Natural killer cell (primary cell): ENCODE measurements around the gene XBP1. TPM values are rescaled to one million over a fixed set of nuclear protein-coding genes. Genes with fewer than 3 reads are reported as not detected.
A peak's percentile ranks its signal among the peaks of the same experiment; 100 is the strongest.

Experiments
- ATAC-seq, 3 donors: fragments of 150-1000 bp in 2 of 3; fragments of 200-7000 bp in 1 of 3; cut with Tn5 transposase; 1 replicate in 1 of 3; 2 replicates in 2 of 3; pipeline ENCODE4 v1.10.0; 2021; ENCODE audit warnings: mild to moderate bottlenecking in 2 of 3, moderate library complexity in 2 of 3
- DNase-seq, 2 donors: peaks; one replicate each; pipeline versions ENCODE4 v3.0.0 to v3.0.0-alpha.2; 2013 to 2021; ENCODE audit warnings: mixed read lengths in 1 of 2
- H3K27ac ChIP-seq: one replicate; pipeline ENCODE4 v1.5.1; 2013; ENCODE audit warnings: mild to moderate bottlenecking, low read length
- H3K27me3 ChIP-seq: one replicate; pipeline ENCODE4 v1.6.1; 2013; ENCODE audit warnings: low read length; ENCODE audit not compliant: control insufficient read depth, insufficient read depth
- H3K36me3 ChIP-seq: one replicate; pipeline ENCODE4 v1.6.1; 2013; ENCODE audit warnings: low read length; ENCODE audit not compliant: control insufficient read depth, insufficient read depth
- H3K4me1 ChIP-seq: one replicate; pipeline ENCODE4 v1.6.1; 2013; ENCODE audit warnings: low read length; ENCODE audit not compliant: control insufficient read depth, insufficient read depth
- H3K4me3 ChIP-seq: one replicate; pipeline ENCODE4 v1.5.1; 2013; ENCODE audit warnings: low read length
- H3K9me3 ChIP-seq: one replicate; pipeline ENCODE4 v1.6.1; 2013; ENCODE audit warnings: low read length; ENCODE audit not compliant: control insufficient read depth, insufficient read depth
- H3K27ac Mint-ChIP-seq, 2 donors: one replicate each; pipeline ENCODE4 v1.8.0; 2022; ENCODE audit warnings: mild to moderate bottlenecking in 2 of 2, mixed read lengths in 2 of 2, moderate library complexity in 1 of 2
- H3K27me3 Mint-ChIP-seq, 2 donors: one replicate each; pipeline ENCODE4 v1.8.0; 2022; ENCODE audit warnings: low read depth in 2 of 2, mixed read lengths in 2 of 2
- H3K36me3 Mint-ChIP-seq: one replicate; pipeline ENCODE4 v1.8.0; 2022; ENCODE audit warnings: mixed read lengths
- H3K4me1 Mint-ChIP-seq, 2 donors: one replicate each; pipeline ENCODE4 v1.8.0; 2022; ENCODE audit warnings: mixed read lengths in 2 of 2
- H3K4me3 Mint-ChIP-seq: one replicate; pipeline ENCODE4 v1.8.0; 2022; ENCODE audit warnings: mild to moderate bottlenecking, moderate library complexity, mixed read lengths
- H3K9me3 Mint-ChIP-seq, 2 donors: one replicate each; pipeline ENCODE4 v1.8.0; 2022; ENCODE audit warnings: mixed read lengths in 2 of 2
- WGBS: methylation state at CpG from one replicate; pipeline ENCODE4 v1.1.7; 2013; ENCODE audit warnings: missing lambda C conversion rate; ENCODE audit not compliant: insufficient coverage; 5-methylcytosine and 5-hydroxymethylcytosine counted together
- intact Hi-C: fragments of 100-400 bp; cut with micrococcal nuclease; formaldehyde crosslinking; loops from one replicate; pipeline ENCODE4 v1.14.2; 2022
- total RNA-seq, 4 donors: library from RNA; stranded (reverse); fragments of 120-200 nt in 1 of 4; gene quantifications; one replicate each; pipeline versions ENCODE4 v1.2.3 to v1.2.4, GENCODE V29; 2013 to 2022
- TF ChIP-seq, protein P1 (sequence below): fragments of 200-600 bp; IDR thresholded peaks from one replicate; pipeline ENCODE4 v1.8.0; 2022; ENCODE audit warnings: antibody characterized with exemption

XBP1 gene
- total RNA-seq, 3 donors from 2014 or later (not counting 1 experiment from before 2014, with no cell fraction given), result 221 to 240 (median 224) TPM

DNA sequence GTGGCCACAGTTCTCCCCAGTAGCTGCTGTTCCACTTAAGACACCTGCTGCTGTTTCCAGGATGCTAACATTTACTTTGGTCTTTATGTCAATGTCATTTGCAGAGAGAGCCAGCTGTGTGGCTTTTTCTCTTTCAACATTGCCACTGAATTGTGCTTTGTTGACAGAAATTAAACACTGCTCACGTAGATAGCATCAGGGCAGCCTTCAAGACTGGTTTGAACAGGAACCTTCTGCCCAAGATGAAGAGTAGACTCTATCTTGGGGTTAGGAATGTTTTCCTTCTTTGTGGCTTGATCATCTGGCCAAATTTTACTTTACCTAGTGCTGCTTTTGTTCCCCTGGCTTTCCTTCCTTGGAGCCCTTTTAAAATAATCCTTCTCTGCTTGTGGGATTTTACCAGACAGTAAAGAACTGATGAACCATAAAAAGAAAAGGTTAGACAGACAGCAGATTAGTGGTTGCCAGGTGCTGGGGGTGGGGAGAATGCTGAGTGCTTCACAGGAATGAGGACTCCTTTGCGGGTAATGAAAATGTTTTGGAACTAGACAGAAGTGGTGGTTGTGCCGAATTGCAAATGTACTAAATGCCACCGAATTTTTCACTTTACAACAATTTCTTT is 22.7 kb upstream of the XBP1 start:
- Mint-ChIP-seq H3K4me1 (peaks cover 43 to 52% of the 10 kb centered on the region in 2 donors), H3K9me3 (no peaks in the 10 kb centered on the region), H3K27me3 (no peaks in the 10 kb centered on the region), H3K4me3 (peak overlapping the region; percentile 13), H3K27ac (peak overlapping the region; percentile 74 to 84), H3K36me3 (no peaks in the 10 kb centered on the region)
- intact Hi-C loops, result no loop called here
- ATAC-seq (peak; percentile 36 to 53 (median 49)), DNase-seq (peak in 1 of 2 donors; percentile 68)
- Histone ChIP-seq H3K27me3 (no peaks in the 10 kb centered on the region), H3K27ac (peak overlapping the region; percentile 20), H3K9me3 (no peaks in the 10 kb centered on the region), H3K4me3 (no peak overlapping the region), H3K4me1 (peaks cover 52% of the 10 kb centered on the region), H3K36me3 (no peaks in the 10 kb centered on the region)
- TF ChIP-seq, protein P1, sequence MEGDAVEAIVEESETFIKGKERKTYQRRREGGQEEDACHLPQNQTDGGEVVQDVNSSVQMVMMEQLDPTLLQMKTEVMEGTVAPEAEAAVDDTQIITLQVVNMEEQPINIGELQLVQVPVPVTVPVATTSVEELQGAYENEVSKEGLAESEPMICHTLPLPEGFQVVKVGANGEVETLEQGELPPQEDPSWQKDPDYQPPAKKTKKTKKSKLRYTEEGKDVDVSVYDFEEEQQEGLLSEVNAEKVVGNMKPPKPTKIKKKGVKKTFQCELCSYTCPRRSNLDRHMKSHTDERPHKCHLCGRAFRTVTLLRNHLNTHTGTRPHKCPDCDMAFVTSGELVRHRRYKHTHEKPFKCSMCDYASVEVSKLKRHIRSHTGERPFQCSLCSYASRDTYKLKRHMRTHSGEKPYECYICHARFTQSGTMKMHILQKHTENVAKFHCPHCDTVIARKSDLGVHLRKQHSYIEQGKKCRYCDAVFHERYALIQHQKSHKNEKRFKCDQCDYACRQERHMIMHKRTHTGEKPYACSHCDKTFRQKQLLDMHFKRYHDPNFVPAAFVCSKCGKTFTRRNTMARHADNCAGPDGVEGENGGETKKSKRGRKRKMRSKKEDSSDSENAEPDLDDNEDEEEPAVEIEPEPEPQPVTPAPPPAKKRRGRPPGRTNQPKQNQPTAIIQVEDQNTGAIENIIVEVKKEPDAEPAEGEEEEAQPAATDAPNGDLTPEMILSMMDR, result no peak
- 38% methylated on average over 3 of the region's 4 CpGs for WGBS

DNA sequence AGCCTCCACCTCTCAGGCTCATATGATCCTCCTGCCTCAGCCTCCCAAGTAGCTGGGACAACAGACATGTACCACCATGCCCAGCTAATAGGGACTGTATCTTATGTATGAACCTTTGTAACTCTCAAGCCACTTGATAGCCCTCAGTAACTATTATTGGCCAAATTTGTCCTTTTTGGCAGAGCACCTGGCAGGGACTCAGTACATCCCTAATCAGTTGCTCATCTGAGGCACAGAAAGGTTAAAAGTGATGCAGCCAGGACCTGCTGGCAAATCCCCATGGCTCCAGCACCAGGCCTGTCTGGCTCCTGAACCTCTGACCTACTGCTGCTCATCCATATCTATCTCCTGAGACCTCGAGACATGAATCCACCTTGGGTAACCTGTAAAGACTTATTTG is 21.1 kb upstream of the XBP1 start:
- H3K27me3 Mint-ChIP-seq, result no peaks in the 10 kb centered on the region
- no peaks in the 10 kb centered on the region for H3K9me3 Mint-ChIP-seq
- H3K4me3 Mint-ChIP-seq, result no peak overlapping the region
- H3K27me3 ChIP-seq, result no peaks in the 10 kb centered on the region
- 91% methylated on average over 1 of the region's 1 CpG for WGBS
- no peak overlapping the region for H3K4me3 ChIP-seq
- H3K4me1 Mint-ChIP-seq, result peaks cover 43 to 51% of the 10 kb centered on the region in 2 donors
- H3K27ac ChIP-seq, result no peak overlapping the region
- TF ChIP-seq, protein P1, result no peak
- no peaks in the 10 kb centered on the region for H3K36me3 ChIP-seq
- H3K36me3 Mint-ChIP-seq, result no peaks in the 10 kb centered on the region
- H3K4me1 ChIP-seq, result peaks cover 47% of the 10 kb centered on the region
- peak overlapping the region in 1 of 2 donors; percentile 30 for H3K27ac Mint-ChIP-seq
- no peaks in the 10 kb centered on the region for H3K9me3 ChIP-seq
- no peak for ATAC-seq
- DNase-seq, result no peak
- intact Hi-C loops, result no loop called here

DNA sequence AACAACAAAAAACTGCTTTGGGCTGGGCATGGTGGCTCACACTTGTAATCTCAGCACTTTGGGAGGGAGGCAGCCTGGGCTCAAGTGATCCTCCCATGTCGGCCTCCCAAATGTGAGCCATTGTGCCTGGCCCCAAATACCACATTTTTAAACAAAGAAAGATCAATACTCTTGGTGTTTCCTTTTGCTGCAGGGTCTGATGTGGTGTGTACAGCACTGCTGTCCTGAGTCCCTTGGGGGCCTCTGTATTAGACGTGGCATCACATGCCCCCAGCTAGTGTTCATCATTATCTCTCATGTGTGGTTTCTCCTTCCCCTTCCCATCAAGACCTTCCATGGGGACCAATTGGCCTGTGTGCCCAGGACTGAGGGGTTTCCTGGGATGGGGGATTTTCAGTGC is 20.5 kb upstream of the XBP1 start:
- H3K27me3 Mint-ChIP-seq, result no peaks in the 10 kb centered on the region
- H3K4me3 Mint-ChIP-seq, result no peak overlapping the region
- DNase-seq (no peak), ATAC-seq (no peak)
- no peaks in the 10 kb centered on the region for H3K36me3 Mint-ChIP-seq
- Histone ChIP-seq H3K36me3 (no peaks in the 10 kb centered on the region), H3K9me3 (no peaks in the 10 kb centered on the region), H3K27ac (no peak overlapping the region), H3K4me3 (no peak overlapping the region), H3K4me1 (peaks cover 49% of the 10 kb centered on the region), H3K27me3 (no peaks in the 10 kb centered on the region)
- intact Hi-C loops, result no loop called here
- H3K27ac Mint-ChIP-seq, result no peak overlapping the region
- WGBS, result 90% methylated on average over 2 of the region's 2 CpGs
- no peaks in the 10 kb centered on the region for H3K9me3 Mint-ChIP-seq
- H3K4me1 Mint-ChIP-seq, result peaks cover 43 to 50% of the 10 kb centered on the region in 2 donors
- TF ChIP-seq, protein P1, result no peak
